Suprapubic skin (tissue), 4 donors: ENCODE results near the gene PDE4D.

Experiments
- CTCF ChIP-seq, 2 donors: fragments of 200-600 bp in 1 of 2; fragments of 450-650 bp in 1 of 2; sonication (generic) in 1 of 2; IDR thresholded peaks; one replicate each; pipeline ENCODE4 v1.5.1; 2016 to 2019; ENCODE audit warnings: antibody characterized with exemption in 2 of 2, mild to moderate bottlenecking in 1 of 2, moderate library complexity in 1 of 2
- EP300 ChIP-seq: sonication (generic); formaldehyde crosslinking; IDR thresholded peaks from one replicate; pipeline ENCODE4 v1.6.1; 2017; ENCODE audit warnings: antibody characterized with exemption
- POLR2AphosphoS5 ChIP-seq, 3 donors: sonication (generic); formaldehyde crosslinking; IDR thresholded peaks; one replicate each; pipeline ENCODE4 v1.6.1; 2017; ENCODE audit warnings: antibody characterized with exemption in 3 of 3

GRCh38 chr5:59003641-59004040 lies 889.9 kb downstream of the PDE4D start:
- TF ChIP-seq CTCF (IDR thresholded peaks at IDR 0.05), result no peak
- no peak for TF ChIP-seq EP300
- no peak for TF ChIP-seq POLR2AphosphoS5 (IDR thresholded peaks at IDR 0.05)
